GM12878 (cell line): ENCODE results near the gene SMAD4.

Source experiments
- BCL11A ChIP-seq: IDR thresholded peaks from 2 replicates; pipeline ENCODE4 v1.6.1; 2011; ENCODE audit warnings: low read depth, low read length
- CTCF ChIP-seq, 3 experiments: IDR thresholded peaks in 2 of 3; conservative IDR thresholded peaks in 1 of 3; 2 replicates each; pipeline ENCODE4 v1.5.1; 2011; ENCODE audit warnings: low read depth in 3 of 3, low read length in 3 of 3, mild to moderate bottlenecking in 3 of 3, control low read depth in 2 of 3, moderate library complexity in 2 of 3, inconsistent platforms in 1 of 3, mixed read lengths in 1 of 3; ENCODE audit not compliant: control insufficient read depth in 2 of 3, insufficient read depth in 1 of 3; ENCODE audit errors: extremely low read depth in 1 of 3
- E2F4 ChIP-seq: IDR thresholded peaks from 2 replicates; pipeline ENCODE4 v1.6.1; 2012; ENCODE audit warnings: low read depth, low read length, improper control_type of control experiment
- E2F8 ChIP-seq: fragments of 450-650 bp; IDR thresholded peaks from 2 replicates; pipeline ENCODE4 v1.6.1; 2018; ENCODE audit warnings: mild to moderate bottlenecking, low read depth, moderate library complexity; ENCODE audit not compliant: partially characterized antibody
- EP300 ChIP-seq, 2 experiments: fragments of 150-350 bp in 1 of 2; IDR thresholded peaks; 2 replicates each; pipeline ENCODE4 v1.6.1; 2011 to 2012; ENCODE audit warnings: low read depth in 2 of 2, low read length in 2 of 2, borderline replicate concordance in 1 of 2, improper control_type of control experiment in 1 of 2, inconsistent platforms in 1 of 2; ENCODE audit not compliant: control insufficient read depth in 1 of 2
- MAX ChIP-seq: IDR thresholded peaks from 2 replicates; pipeline ENCODE4 v1.6.1; 2012; ENCODE audit warnings: low read depth, low read length, improper control_type of control experiment
- NFIC ChIP-seq: IDR thresholded peaks from 2 replicates; pipeline ENCODE4 v1.6.1; 2012; ENCODE audit warnings: low read depth, mild to moderate bottlenecking, inconsistent platforms, low read length, moderate library complexity
- POLR2A ChIP-seq: IDR thresholded peaks from 2 replicates; pipeline ENCODE4 v1.6.1; 2011; ENCODE audit warnings: low read depth, mild to moderate bottlenecking, low read length
- SIN3A ChIP-seq: IDR thresholded peaks from 2 replicates; pipeline ENCODE4 v1.6.1; 2012; ENCODE audit warnings: low read depth, low read length, improper control_type of control experiment
- SIX5 ChIP-seq: IDR thresholded peaks from 2 replicates; pipeline ENCODE4 v1.6.1; 2011; ENCODE audit warnings: mild to moderate bottlenecking, low read depth, low read length, moderate library complexity; ENCODE audit not compliant: severe bottlenecking
- SMC3 ChIP-seq: IDR thresholded peaks from 2 replicates; pipeline ENCODE4 v1.6.1; 2011; ENCODE audit warnings: low read length, improper control_type of control experiment, borderline replicate concordance
- SUPT20H ChIP-seq: IDR thresholded peaks from 2 replicates; pipeline ENCODE4 v1.6.1; 2011; ENCODE audit warnings: low read depth, mild to moderate bottlenecking, low read length, moderate library complexity, borderline replicate concordance; ENCODE audit not compliant: control insufficient read depth

- TF ChIP-seq EP300 (IDR thresholded peaks at IDR 0.05; ENCODE audit: borderline replicate concordance in 1 of 2, control insufficient read depth in 1 of 2, low read depth in 2 of 2, low read length in 2 of 2) (no peak), SIX5 (no peak), MAX (no peak), CTCF (IDR thresholded peaks at IDR 0.05 in 2 of 3, conservative IDR thresholded peaks at IDR 0.05 in 1 of 3; ENCODE audit: control insufficient read depth in 2 of 3, extremely low read depth in 1 of 3, insufficient read depth in 1 of 3, low read depth in 3 of 3, low read length in 3 of 3) (no peak), SMC3 (no peak), SUPT20H (no peak), NFIC (no peak), SIN3A (no peak), E2F8 (no peak), E2F4 (no peak), BCL11A (no peak), POLR2A (no peak)
Observed at GRCh38 chr18:51041677-51042352, 11.8 kb downstream of the SMAD4 start.
